GM04503 (cell line): ENCODE data around the gene CHI3L2.

Source experiments
- DNase-seq: peaks from one replicate; pipeline ENCODE4 v3.0.0-alpha.2; 2012; ENCODE audit warnings: low read depth

CHI3L2 gene

DNA sequence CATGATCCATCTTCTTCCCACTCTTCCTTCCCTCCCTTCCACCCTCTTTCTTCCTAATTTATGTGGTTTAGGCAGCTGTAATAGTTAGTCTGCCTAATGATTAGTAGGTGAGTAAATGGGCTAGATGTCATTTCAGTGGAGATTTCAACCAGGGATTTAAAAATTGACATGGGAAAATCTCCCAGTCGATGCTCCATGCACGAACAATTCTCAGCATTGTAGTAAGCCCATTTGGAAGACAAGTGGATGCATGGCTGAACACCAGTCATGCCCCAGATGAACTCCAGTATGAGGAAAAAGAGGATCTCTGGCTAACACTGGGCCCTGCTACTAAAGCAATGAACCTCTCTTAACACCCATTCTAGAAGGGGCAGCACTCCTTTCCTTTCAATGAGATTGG lies 25.3 kb downstream of the CHI3L2 start:
- no peak for DNase-seq

GRCh38 chr1:111253876-111254275 lies 26.4 kb downstream of the CHI3L2 start:
- DNase-seq, result no peak

DNA sequence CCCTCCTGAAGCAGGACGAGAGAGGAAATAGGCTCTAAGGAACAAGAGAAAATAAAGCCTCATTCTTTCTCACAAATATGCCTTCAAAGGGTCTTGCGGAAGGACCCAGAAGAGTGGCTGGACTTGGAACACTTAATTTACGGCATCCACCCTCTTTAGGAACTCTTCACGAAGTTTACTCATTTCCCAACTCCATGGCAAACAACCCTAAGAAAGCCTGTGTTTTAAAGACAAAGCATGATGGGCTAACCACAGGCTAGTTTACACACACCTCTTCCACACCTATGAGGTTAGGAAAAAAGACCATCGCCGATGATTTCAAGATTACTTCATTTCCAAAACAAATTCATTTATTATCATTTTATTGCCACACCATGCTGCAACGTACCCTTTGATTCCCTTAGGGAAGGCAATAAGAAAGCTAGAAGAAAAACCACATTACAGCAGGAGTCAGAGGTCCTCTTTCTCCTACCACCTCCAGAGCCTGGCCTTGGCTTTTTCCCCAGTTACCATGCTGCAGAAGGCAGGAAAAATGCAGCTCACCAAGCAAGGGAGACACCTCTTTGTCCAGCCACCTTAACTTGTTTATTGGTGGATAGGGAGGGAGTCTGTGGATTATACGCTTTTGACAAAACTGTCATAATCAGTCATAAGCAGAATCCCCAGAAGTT lies 29.6 kb downstream of the CHI3L2 start:
- DNase-seq, result no peak

- no peak for DNase-seq
These were observed 40.4 kb downstream of the CHI3L2 start for GRCh38 chr1:111267801-111268508.

- DNase-seq, result no peak
These were observed 42.4 kb downstream of the CHI3L2 start for GRCh38 chr1:111269825-111270406.

DNA sequence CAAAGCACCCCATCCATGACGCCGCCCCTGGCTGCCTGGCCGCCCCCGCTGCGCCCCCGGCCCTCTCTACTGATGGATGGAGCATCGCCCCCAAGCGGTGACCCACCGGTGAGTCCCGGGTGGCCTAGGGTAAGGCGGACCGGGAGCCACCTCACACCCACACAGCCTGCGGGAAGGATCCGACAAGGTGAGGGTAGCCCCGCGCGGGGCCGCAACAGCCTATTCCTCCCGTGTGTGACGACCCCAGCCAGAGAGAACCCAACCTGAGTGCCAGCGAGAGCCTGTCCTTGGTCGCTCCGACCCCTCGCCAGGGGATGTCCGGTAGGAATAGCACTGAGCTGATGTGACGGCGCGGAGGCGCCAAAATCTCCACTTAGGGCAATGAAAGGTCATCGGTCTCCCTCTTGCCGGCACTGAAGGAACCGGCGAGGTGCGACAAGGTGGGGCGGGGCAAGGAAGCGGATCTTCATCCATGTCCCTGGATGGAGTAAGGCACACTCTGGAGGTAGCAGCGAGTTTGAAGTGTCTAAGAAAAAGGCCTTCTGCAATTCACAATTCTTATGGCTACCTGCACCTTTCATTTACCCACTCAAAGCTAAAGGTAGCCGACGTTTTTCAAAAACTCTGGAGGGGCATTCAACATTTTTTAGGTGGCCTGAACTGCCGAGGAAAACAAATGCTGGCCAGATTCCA lies 43.4 kb downstream of the CHI3L2 start:
- DNase-seq, result no peak

GRCh38 chr1:111271464-111271801 lies 43.9 kb downstream of the CHI3L2 start:
- no peak for DNase-seq

DNA sequence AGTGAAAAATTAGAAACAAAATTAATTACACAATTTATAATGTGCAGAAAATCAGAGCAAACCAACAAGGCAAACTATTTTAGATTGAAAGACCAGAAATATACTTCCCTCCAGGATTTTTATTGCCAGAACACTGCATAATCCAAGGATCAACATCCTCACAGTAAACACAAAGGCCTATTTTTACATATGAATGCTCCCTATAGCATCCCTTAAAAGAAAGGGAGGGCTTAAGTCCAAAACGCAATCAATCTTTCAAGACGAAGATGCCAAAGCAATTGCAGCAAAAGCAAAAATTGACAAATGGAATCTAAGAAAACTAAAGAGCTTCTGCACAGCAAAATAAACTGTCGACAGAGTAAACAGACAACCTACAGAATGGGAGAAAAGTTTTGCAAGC lies 44.6 kb downstream of the CHI3L2 start:
- no peak for DNase-seq

- no peak for DNase-seq
These were observed 47.1 kb downstream of the CHI3L2 start for GRCh38 chr1:111274653-111275052.

DNA sequence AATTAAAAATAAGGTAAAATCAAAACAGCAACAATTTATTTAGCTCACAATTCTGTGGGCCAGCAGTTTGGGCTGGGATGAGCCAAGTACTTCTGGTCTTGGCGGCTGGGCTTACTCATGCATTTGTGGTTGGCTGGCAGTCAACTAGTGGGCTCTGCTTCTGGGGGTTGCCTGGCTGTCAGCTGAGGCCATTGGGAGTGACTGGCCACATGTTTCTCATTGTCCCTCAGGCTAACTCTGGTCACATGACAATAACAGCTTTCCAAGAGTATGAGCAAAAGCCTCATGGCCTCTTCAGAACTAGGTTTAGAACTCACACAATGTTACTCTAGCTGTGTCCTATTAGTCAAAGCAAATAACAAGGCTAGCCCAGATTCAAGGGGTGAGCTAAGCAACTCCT lies 47.6 kb downstream of the CHI3L2 start:
- DNase-seq, result peak; percentile 84

DNA sequence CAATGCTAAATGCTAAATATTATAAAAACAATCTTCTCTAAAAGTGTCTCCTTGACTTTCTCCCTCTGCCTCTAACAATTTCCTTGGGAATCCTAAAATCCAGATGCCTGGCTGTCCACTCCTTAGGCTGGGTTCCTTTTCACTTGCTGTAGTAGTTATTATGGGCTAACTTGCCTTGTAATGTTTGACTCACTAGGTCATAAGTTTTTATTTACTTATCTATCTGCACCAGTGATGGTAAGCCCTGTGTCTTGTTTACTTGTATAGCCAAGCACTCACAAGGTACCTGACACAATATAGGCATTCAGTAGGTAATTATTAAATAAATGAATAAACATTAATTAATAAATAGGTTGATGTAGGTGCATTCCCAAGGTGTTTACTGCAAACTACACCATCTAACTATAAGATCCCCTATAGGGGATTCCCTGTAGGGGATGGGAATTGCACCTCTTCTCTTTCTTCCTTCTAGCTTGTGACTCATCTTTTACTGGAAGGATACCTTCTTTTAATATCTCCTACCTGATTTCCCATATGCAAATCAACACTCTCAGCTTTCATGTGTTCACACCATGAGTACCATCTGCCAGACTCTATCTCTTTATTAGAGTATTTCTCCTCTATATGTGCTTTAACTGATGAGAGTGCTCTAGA lies 48.4 kb downstream of the CHI3L2 start:
- DNase-seq, result no peak

DNA sequence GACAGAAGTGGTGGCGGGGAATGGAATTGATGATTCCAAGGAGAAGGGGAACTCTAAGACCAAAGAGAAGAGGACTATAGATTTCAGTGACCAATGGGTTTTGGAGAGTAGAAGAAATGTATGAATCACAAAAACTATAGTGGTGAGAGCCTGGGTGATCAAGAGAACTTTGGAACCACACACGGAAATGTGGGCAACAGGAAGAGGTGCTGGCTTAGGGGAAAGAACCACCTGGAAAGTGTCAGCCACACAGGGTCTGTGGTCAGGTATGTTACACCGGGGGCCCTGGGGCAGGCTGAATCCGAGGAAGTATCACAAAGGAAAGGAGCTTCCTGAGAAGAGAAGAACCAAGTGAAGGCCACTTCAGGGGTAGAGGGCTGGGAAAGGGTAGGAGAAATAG lies 51.6 kb downstream of the CHI3L2 start:
- DNase-seq, result no peak

- no peak for DNase-seq
These were observed 52.8 kb downstream of the CHI3L2 start for GRCh38 chr1:111280267-111280666.

DNA sequence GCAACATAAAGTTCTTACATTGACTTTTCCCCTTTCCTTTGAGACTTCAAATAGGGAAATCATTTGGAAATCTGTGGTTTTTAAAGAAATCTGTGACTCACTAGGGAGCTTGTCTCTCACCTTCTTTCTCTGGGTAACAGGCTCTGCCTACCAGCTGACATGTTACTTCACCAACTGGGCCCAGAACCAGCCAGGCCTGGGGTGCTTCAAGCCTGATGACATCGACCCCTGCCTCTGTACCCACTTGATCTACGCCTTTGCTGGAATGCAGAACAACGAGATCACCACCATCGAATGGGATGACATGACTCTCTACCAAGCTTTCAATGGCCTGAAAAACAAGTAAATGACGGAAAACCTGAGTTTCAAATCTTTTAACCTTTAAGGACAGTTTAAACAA lies 53.9 kb downstream of the CHI3L2 start:
- no peak for DNase-seq

DNA sequence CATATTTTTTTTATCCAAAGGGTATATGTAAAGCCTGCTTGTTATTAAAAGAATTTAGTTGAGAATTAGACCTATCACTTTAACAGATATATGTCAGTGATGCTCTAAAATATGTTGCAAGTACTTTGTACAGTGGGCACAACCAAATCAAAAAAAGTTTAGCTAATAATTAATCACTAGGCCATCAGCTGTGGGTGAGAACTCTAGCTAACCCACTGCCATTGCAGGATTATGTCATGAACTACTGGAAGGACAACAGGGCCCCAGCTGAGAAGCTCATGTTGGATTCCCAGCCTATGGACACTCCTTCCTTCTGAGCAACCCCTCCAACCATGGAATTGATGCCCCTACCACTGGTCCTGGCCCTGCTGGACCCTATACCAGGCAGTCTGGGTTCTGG lies 56.3 kb downstream of the CHI3L2 start:
- no peak for DNase-seq

GRCh38 chr1:111285879-111286278 lies 58.4 kb downstream of the CHI3L2 start:
- DNase-seq, result no peak

- no peak for DNase-seq
These were observed 59.4 kb downstream of the CHI3L2 start for GRCh38 chr1:111286912-111287311.

DNA sequence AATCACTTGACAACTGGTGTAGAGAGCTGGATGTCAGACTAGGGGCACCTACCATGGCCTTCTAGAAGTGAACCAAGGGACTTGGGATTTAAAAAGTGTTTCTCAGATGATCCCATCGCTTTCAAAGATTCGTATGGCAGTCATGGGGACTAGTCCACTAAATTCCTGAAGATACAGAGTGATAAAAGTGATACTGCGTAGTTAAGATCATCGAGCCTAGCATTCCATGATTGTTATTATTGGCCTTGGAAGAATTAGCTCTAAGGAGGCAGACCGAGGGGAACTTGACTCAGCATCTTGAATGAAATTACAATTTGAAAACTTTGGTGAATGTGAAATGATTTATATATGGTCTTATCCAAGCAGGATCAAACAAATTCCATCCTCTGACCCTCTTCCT lies 61.9 kb downstream of the CHI3L2 start:
- DNase-seq, result no peak

GRCh38 chr1:111290104-111290503 lies 62.6 kb downstream of the CHI3L2 start:
- no peak for DNase-seq

DNA sequence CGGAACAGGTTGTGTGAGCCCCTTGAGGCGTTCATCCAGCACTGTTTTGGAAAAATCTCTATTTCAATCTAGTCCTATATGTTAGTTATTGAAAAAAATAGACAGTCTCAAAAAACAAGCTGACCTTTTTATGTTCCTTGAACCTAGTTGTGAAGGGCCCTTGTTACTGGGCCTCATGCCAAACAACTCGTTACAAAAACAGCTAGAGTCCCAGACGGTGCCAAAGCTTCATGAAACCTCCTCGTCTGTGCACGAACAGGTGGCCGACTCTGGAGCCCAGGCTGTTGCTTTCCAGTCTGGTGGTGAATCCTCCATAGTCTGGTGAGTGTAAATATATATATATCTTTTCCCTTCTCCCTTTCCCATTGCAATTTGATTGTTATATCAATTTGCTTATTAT lies 63.1 kb downstream of the CHI3L2 start, which contains the start of gene CHIA:
CHIA (plus strand) TSS at position 222 of the 400 bp plus-strand sequence. CDS start 19,617 bp downstream, outside the sequence.
- DNase-seq, result no peak
